AG09309 (cell line): ENCODE data around the gene PLPP7.
"Not testable (repeated sequence)": the region's sequence is repeated elsewhere in the genome, so short reads cannot be mapped to it uniquely, and the experiment has no call there.

Experiments
- DNase-seq: peaks from one replicate; pipeline ENCODE4 v3.0.0-alpha.2; 2010; ENCODE audit warnings: low read depth
- H3K4me3 ChIP-seq: 2 replicates; pipeline ENCODE4 v1.5.1; 2011; ENCODE audit warnings: mild to moderate bottlenecking, low read depth, low read length, moderate library complexity; ENCODE audit not compliant: control insufficient read depth
- TF ChIP-seq, protein P1 (sequence below): IDR thresholded peaks from 2 replicates; pipeline ENCODE4 v1.5.1; 2011; ENCODE audit warnings: mild to moderate bottlenecking, low read depth, low read length, inconsistent platforms; ENCODE audit not compliant: insufficient read depth, control insufficient read depth; ENCODE audit errors: missing control alignments

Gene PLPP7

DNA sequence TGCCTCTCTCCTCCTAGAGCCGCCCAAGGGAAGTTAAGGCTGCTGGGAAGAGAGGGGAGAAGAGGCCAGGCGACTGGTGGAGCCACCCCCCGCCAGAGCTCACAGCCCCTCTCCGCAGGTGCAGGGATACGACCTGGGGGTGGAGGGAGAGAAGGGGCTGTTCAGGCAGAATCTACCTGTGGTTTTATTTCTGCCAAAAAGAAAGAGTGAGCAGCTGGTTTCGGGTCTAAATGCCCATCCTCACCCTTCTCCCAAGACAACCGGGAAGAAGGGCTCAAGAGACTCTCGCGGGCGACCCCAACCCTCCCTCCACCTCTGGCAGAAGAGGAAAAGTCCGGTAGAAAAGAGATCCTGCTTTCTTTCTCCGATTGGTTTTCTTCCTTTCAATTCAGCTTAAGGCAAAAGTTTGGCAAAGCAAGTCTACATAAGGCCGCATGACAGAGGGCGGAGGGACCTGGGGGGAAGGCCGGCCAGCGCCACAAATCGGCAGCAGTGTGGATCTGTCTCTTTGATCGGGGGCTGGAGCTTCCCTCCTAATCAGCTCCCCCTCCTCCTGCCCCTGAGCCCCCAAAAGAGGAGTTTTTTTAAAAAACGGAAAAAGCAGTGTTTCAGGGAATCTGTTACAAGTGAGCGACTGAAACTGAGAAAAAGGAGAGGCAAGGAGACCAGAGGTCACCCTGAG lies 29.5 kb upstream of the PLPP7 start:
- TF ChIP-seq, protein P1, sequence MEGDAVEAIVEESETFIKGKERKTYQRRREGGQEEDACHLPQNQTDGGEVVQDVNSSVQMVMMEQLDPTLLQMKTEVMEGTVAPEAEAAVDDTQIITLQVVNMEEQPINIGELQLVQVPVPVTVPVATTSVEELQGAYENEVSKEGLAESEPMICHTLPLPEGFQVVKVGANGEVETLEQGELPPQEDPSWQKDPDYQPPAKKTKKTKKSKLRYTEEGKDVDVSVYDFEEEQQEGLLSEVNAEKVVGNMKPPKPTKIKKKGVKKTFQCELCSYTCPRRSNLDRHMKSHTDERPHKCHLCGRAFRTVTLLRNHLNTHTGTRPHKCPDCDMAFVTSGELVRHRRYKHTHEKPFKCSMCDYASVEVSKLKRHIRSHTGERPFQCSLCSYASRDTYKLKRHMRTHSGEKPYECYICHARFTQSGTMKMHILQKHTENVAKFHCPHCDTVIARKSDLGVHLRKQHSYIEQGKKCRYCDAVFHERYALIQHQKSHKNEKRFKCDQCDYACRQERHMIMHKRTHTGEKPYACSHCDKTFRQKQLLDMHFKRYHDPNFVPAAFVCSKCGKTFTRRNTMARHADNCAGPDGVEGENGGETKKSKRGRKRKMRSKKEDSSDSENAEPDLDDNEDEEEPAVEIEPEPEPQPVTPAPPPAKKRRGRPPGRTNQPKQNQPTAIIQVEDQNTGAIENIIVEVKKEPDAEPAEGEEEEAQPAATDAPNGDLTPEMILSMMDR, result no peak

DNA sequence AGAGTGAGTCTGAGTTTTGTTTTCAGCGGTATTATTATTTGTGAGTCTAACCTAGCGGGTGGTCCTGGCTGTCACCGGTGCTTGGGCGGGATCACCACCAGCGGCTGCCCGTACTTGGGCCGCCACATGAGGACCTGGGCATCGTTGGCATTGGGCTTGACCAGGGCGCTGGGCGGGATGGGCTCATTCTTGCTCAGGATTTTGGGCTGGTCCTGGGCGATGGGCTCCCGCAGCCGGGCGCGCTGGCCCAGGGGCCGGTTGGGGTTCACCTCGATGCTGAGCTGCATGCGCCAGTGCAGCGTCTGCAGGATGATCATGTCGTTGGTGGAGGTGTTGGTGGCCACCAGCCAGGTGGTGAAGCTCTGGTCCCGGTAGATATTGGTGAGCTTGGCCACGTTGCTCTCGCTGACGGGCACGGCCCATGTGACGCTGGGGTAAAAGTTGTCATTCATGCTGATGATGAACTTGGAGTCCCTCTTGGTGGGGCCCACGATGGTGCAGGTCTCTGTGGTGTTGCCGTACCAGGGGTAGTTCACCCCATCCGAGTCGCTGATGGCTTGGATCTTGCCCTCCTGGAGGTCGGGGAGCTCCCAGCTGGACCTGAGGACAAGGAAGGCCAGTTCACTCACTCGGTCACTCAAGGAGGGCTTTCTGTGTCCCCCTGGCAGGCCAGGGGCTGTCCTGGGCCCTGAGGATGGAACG lies 28.6 kb upstream of the PLPP7 start:
- no peak overlapping the region for H3K4me3 ChIP-seq
- TF ChIP-seq, protein P1, result no peak
- no peak for DNase-seq

More for the DNA sequence above, 29.5 kb upstream of the PLPP7 start:
- no peak overlapping the region for H3K4me3 ChIP-seq
- DNase-seq, result no peak

DNA sequence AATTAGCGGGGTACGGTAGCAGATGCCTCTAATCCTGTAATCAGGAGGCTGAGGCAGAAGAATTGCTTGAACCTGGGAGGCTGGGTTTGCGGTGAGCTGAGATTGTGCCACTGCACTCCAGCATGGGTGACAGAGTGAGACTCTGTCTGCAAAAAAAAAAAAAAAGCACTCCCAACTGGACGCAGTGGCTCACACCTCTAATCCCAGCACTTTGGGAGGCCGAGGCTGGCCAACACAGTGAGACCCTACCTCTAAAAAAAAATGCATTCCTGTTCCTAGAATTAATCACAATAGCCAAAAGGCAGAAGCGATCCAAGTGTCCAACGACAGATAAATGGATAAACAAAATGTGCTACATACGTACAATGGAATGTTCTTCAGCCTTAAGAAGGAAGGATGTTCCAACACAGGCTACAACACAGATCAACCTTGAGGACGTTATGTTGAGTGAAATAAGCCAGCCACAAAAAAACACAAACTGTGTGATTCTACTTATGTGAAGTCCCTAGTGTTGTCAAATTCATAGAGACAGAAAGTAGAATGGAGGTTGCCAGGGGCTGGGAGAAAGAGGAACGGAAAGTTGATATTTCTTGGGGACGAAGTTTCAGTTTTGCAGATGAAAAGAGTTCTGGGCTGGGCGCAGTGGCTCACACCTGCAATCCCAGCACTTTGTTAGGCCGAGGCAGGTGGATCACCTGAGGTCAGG lies 27.0 kb upstream of the PLPP7 start:
- H3K4me3 ChIP-seq, result no peak overlapping the region
- TF ChIP-seq, protein P1, result no peak
- DNase-seq, result no peak

DNA sequence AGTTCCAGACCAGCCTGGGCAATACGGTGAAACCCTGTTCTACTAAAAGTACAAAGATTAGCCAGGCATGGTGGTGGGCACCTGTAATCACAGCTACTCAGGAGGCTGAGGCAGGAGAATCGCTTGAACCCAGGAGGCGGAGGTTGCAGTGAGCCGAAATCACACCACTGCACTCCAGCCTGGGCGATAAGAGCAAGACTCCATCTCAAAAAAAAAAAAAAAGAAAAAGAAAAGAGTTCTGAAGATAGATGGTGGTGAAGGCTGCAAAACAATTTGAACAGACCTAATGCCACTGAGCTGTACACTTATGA lies 26.5 kb upstream of the PLPP7 start:
- not testable (repeated sequence) for H3K4me3 ChIP-seq, DNase-seq

DNA sequence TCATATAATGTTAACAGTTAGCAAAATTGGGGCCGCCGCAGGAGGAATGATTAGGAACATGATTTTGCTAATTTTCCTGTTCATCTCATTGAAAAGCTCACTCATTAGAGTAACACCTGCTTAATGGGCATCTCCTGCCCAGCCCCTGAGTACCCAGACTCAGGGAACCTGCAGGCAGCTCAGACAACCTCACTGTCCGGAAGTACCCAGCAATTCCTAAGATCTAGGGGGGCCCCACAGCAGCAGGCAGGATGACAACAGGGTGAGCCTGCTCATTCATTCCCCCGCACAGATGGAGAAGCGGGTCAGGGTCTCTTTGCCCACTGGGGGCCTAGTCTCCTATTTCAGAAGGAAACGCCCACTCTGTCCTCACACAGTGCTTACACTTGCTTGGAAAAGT lies 25.8 kb upstream of the PLPP7 start:
- TF ChIP-seq, protein P1, result no peak
- no peak for DNase-seq
- H3K4me3 ChIP-seq, result no peak overlapping the region

DNA sequence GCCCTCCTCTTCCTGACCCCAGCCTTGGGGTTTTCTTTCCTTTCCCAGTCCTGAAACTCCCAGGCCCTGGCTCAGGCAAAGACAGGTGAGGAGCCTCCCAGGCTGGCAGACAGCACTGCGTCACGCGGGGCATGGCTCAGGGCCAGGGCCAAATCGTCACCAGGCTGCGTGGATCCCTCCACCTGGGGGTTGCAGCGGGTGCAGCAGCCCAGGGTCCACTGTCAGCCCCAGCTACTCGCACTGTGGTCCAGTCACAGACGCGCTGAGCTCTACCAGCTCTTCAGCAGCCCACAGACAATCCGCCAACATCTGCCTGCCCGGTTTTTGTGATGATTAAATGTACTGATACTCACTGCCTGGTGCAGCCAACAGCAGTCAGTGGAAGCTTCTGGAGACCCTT lies 25.3 kb upstream of the PLPP7 start:
- DNase-seq, result no peak
- no peak overlapping the region for H3K4me3 ChIP-seq
- TF ChIP-seq, protein P1, result no peak

DNA sequence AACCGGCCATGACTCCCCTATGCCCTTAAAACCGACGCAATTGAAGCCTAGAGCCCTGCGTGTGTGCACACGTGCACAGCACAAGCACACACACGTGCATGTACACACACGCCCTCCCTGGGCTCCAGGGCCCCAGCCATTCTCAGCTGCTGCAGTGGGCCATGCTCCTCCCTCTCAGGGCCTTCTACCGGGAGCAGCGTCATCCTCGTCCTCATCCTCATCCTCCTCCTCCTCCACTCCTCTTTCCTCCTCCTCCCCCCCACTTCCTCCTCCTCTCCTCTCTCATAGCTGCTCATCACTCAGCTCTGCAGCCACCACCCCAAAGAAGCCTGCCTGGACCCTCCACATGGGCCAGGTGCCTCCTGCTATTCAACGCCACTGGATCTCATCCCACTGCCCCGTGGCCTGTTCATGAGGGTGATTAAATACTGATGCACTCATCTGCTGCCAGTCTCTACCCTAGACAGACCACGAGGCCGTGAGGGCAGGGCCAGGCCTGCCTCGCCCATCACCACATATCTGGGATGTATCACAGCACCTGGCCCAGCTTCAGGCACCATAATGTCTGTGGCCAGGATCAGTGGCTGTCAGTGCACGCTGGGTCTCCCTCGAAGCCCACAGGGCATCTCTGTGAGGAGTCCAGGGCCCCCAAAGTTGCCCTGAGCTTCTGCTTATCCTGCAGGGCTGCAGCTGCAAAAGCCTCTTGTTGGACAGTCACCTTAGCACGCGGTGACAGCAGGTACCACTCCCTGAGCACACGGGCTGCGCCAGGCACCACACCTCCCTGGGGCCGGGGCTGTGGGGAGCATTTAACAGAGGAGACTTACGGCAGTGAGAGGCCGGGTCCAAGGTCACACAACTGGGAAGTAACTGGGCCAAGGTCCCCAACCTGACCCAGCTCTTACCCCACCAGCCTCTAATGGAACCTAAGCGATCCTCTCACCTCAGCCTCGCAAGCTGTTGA lies 23.0 kb upstream of the PLPP7 start:
- DNase-seq, result no peak
- TF ChIP-seq, protein P1, result no peak
- no peak overlapping the region for H3K4me3 ChIP-seq
